GM13976 (cell line): Measurements from ENCODE around the gene COL26A1.

ENCODE experiments used
- DNase-seq: peaks from one replicate; pipeline ENCODE4 v3.0.0; 2012; ENCODE audit warnings: low spot score
- CTCF ChIP-seq: IDR thresholded peaks from 2 replicates; pipeline ENCODE4 v1.5.1; 2012; ENCODE audit warnings: borderline replicate concordance, mild to moderate bottlenecking; ENCODE audit not compliant: insufficient read depth; ENCODE audit errors: extremely low read depth, missing control alignments, control extremely low read depth
- in situ Hi-C: fragments of 300-500 bp; cut with MboI; formaldehyde crosslinking; loops from one replicate; pipeline ENCODE4 v1.12.0; 2022; ENCODE audit warnings: low sequenced_read_pairs, mixed read lengths, inconsistent platforms; ENCODE audit not compliant: unreplicated experiment

COL26A1 gene

GRCh38 chr7:101545441-101546190 is 182.9 kb downstream of the COL26A1 start:
- DNase-seq: no peak
- in situ Hi-C loops: loop anchor here (10.0 to 25.0 kb wide), 2 partner anchors 719 to 842 kb away; partner anchors contain the start of gene PRKRIP1
- TF ChIP-seq CTCF: no peak

- no peak for DNase-seq
- no peak for TF ChIP-seq CTCF
- in situ Hi-C loops: loop anchor here (10.0 to 25.0 kb wide), 2 partner anchors 718 to 841 kb away; partner anchors contain the start of gene PRKRIP1
These were observed 183.7 kb downstream of the COL26A1 start for GRCh38 chr7:101546308-101546936.

DNA sequence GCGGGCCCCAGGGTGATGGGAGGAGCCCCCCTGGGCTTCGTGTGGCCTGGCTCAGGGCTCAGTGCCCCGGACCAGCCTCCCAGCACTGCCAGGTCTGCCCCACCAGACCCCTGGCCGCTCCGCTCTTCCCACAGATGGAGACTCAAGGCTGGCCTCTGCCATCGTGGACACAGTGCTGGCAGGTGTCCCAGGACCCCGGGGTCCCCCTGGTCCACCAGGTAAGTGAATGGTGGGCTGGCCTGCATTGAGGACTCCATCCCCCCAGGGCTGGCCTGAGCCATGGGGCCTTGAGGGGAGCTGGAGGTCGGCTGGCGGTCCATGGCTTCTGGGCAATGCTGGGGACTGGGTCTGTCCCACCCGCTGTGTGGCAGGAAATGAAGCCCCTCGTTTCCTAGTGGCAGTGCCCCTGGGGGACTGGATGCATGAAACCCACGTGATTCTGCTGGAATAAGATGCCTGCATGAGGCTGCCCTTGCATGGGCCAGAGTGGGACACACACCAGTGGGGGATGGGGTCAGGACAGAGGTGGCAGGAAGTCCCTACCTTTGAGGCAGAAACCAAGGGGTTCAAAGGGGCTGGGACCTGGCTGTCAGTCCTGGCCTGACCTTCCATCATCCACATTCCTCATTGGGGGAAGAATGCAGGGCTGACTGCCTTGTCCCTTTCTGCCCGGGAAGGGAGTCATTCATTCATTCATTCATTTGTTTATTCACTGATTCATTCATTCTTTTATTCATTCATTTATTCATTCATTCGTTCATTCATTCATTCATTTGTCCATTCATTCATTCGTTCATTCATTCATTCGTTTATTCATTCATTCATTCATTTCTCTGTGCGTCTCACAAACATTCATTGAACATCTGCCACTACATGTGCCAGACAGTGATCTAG is 184.6 kb downstream of the COL26A1 start:
- in situ Hi-C loops: loop anchor here (10.0 to 25.0 kb wide), 2 partner anchors 718 to 840 kb away; partner anchors contain the start of gene PRKRIP1
- TF ChIP-seq CTCF: no peak
- no peak for DNase-seq

DNA sequence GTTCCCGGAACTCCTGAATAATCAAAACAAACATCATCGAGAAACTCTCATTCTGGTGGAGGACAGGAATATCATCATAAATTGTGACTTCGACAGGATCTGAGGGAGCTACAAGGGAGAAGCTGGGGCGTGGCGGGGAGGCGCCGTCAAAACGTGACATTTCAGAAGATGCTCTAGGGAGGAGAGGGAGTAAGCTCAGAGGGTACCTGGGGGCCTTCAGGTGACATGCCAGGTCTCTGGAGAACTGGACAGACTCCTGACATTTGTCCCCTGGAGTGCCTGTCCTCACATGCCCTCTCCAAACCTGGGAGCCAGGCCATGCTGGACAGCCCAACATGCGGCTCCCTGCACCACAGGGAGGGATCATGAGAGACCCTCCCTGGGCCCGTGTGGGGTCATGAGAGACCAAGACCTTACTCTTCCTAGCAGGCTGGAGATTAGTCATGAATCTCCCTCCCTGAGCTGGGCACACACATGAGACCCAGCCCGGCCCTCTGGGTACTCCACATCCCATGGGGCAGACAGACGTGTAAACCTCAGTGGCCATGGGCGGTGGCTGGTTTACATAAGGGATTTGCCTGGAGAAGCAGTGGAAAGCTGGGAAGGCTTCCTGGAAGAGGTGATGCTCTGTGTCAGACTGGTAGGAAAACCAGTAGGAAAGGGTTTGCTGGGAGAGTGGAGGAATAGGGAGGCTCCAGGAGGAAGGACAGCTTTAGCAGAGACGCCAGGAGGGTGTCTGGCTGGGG is 185.4 kb downstream of the COL26A1 start:
- no peak for DNase-seq
- in situ Hi-C loops: loop anchor here (10.0 to 25.0 kb wide), 2 partner anchors 717 to 839 kb away; partner anchors contain the start of gene PRKRIP1
- no peak for TF ChIP-seq CTCF

DNA sequence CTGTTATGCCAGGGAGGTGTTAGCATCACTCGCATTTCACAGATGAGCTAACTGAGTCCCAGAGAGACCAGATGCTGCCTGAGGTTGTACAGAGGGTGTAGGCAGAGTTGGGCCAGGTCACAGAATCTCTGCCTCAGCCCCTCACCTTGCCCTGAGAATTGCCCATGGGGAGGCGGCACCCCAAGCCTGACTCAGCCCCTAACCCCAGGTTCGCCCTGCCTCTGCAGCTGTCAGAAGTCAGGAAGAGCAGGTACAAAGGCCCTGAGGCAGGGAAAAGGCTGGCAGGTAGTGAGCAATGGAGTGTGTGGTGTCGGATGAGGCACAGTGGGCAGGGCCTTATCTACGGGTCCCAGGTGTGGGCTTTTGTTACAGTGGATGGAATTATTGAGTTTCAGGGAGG is 187.1 kb downstream of the COL26A1 start:
- no peak for TF ChIP-seq CTCF
- in situ Hi-C loops: loop anchor here (10.0 to 25.0 kb wide), 2 partner anchors 715 to 838 kb away; partner anchors contain the start of gene PRKRIP1
- DNase-seq: no peak
